Progenitor cell of endocrine pancreas (in vitro differentiated cells): ENCODE results near the gene ADTRP. TPM values are rescaled to one million over a fixed set of nuclear protein-coding genes. Genes with fewer than 3 reads are reported as not detected.

ENCODE experiments used
- DNase-seq: peaks from one replicate; pipeline ENCODE4 v3.0.0; 2021; ENCODE audit warnings: low spot score; ENCODE audit not compliant: unreplicated experiment
- H3K27ac Mint-ChIP-seq: 2 replicates; pipeline ENCODE4 v1.8.0; 2021; ENCODE audit warnings: mild to moderate bottlenecking, moderate library complexity, mixed read lengths
- H3K27me3 Mint-ChIP-seq: 2 replicates; pipeline ENCODE4 v1.8.0; 2021; ENCODE audit warnings: mixed read lengths
- H3K36me3 Mint-ChIP-seq: 2 replicates; pipeline ENCODE4 v1.8.0; 2022; ENCODE audit warnings: mixed read lengths; ENCODE audit not compliant: insufficient read depth
- H3K4me1 Mint-ChIP-seq: 2 replicates; pipeline ENCODE4 v1.8.0; 2021; ENCODE audit warnings: low read depth, mixed read lengths
- H3K4me3 Mint-ChIP-seq: 2 replicates; pipeline ENCODE4 v1.8.0; 2021; ENCODE audit warnings: low read depth, mild to moderate bottlenecking, moderate library complexity, mixed read lengths
- H3K9me3 Mint-ChIP-seq: 2 replicates; pipeline ENCODE4 v1.8.0; 2021; ENCODE audit warnings: low read depth, mixed read lengths
- total RNA-seq: library from RNA; stranded (reverse); gene quantifications from 2 replicates; pipeline ENCODE4 v1.2.1, GENCODE V29; 2021
- TF ChIP-seq, protein P1 (sequence below): fragments of 200-600 bp; sonication (generic); IDR thresholded peaks from one replicate; pipeline ENCODE4 v1.5.0; 2021; ENCODE audit warnings: antibody characterized with exemption, mild to moderate bottlenecking; ENCODE audit not compliant: unreplicated experiment

Gene ADTRP
- total RNA-seq, 1 donor from 2014 or later, result not detected

DNA sequence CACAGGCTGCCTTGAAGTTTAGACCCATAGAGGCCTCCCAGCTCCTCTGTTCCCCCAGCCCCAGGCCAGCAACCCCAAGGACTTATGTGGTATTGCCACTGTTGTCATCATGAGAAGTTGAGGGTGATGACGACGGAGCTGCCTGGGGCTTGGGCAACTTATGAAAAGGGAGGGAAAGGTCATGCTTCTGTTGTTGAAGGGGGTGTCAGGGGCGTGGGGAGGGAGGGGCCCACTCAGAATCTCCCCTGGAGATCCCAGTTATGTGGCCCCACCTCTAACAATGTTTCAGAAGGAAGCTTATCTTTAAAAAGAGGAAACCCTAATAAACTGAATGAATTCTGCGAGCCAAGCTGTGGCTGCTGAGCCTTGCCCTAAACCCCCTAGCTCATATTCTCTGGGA is 4.2 kb downstream of the ADTRP start:
- Mint-ChIP-seq H3K27ac (no peak overlapping the region), H3K36me3 (no peaks in the 10 kb centered on the region), H3K27me3 (peaks cover 17% of the 10 kb centered on the region), H3K9me3 (no peaks in the 10 kb centered on the region), H3K4me3 (no peak overlapping the region), H3K4me1 (peaks cover 13% of the 10 kb centered on the region)
- no peak for DNase-seq
- TF ChIP-seq, protein P1, sequence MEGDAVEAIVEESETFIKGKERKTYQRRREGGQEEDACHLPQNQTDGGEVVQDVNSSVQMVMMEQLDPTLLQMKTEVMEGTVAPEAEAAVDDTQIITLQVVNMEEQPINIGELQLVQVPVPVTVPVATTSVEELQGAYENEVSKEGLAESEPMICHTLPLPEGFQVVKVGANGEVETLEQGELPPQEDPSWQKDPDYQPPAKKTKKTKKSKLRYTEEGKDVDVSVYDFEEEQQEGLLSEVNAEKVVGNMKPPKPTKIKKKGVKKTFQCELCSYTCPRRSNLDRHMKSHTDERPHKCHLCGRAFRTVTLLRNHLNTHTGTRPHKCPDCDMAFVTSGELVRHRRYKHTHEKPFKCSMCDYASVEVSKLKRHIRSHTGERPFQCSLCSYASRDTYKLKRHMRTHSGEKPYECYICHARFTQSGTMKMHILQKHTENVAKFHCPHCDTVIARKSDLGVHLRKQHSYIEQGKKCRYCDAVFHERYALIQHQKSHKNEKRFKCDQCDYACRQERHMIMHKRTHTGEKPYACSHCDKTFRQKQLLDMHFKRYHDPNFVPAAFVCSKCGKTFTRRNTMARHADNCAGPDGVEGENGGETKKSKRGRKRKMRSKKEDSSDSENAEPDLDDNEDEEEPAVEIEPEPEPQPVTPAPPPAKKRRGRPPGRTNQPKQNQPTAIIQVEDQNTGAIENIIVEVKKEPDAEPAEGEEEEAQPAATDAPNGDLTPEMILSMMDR, result no peak

DNA sequence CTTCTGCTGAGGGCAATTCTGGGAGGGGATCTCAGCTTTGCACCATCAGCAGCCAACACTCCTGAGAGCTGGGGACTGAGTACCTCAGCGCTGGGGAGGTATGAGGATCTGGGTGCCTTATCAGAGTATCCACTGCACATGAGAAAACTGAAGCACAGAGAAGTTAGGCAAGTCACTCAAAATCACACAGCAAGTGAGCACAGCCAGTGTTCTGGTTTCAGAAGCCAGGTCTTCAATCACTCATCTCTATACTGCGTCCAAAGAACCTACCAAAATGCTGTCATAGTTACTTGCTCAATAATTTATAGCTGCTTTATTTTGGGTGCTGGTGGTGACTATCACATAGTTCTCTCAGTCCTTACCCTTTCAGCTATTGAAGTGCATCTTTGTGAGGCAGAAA is 5.0 kb downstream of the ADTRP start:
- peaks cover 11% of the 10 kb centered on the region for H3K4me1 Mint-ChIP-seq
- H3K27ac Mint-ChIP-seq, result no peak overlapping the region

DNA sequence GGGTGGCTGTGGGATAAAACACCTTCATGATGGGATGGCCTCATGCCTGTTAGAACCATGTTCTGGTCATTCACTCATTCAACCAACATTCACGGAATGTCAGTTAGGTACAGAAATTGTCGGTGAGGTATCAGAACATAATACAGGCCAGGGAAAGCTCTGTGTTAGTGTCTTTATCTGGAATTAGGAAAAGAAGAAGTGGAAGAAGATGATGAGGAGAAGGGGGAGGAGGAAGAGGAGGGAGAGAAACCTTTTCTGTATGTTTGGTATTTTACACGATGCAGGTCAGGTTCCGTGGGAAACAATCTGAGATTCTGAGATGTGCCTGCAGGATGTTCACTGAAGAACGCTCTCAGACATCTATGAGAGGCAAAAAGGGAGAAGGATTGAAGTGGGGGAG is 5.6 kb downstream of the ADTRP start:
- Mint-ChIP-seq H3K9me3 (no peaks in the 10 kb centered on the region), H3K4me1 (peaks cover 13% of the 10 kb centered on the region), H3K27me3 (peaks cover 17% of the 10 kb centered on the region), H3K4me3 (no peak overlapping the region), H3K27ac (no peak overlapping the region), H3K36me3 (no peaks in the 10 kb centered on the region)
- DNase-seq, result no peak
- TF ChIP-seq, protein P1, result no peak

More for the DNA sequence above, 5.0 kb downstream of the ADTRP start:
- Mint-ChIP-seq H3K9me3 (no peaks in the 10 kb centered on the region), H3K36me3 (no peaks in the 10 kb centered on the region), H3K4me3 (no peak overlapping the region), H3K27me3 (peaks cover 17% of the 10 kb centered on the region)
- DNase-seq, result no peak
- TF ChIP-seq, protein P1, result no peak

DNA sequence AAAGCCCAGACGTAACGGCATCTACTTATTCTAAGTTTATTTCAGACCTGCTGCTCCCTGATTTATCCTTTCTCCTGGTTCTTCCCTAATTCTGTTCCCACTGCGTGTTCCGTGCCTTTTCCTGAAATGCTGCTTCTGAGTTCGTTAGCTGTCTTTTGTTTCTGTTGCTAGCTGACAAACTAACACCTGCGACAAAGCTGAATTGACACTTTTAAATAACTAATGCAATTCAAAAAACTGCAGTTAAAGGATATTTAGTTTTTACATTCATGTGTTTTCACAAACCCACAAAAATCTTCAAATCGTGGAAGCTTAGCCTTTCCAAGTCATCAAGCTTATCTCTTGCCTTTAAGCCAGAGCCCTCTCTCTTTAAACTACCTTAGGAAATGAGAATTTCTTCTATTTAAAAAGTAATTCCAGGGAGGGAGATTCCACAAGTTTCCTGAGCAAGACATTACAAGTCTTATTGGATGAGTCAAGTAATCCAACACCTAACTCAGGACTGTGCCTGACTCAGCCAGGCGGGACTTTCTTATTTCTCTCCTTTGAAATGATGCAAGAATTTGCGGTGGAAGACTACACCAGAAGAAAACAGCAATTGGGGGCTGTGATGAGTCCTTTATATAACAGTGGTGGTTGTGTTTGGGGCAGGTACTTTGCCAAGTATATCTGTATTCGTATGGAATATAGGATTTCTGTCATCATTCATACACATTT is 6.3 kb downstream of the ADTRP start:
- H3K27me3 Mint-ChIP-seq, result peaks cover 17% of the 10 kb centered on the region
- no peaks in the 10 kb centered on the region for H3K9me3 Mint-ChIP-seq
- DNase-seq, result no peak
- H3K27ac Mint-ChIP-seq, result no peak overlapping the region
- TF ChIP-seq, protein P1, result no peak
- H3K36me3 Mint-ChIP-seq, result no peaks in the 10 kb centered on the region
- H3K4me1 Mint-ChIP-seq, result peaks cover 13% of the 10 kb centered on the region
- no peak overlapping the region for H3K4me3 Mint-ChIP-seq

DNA sequence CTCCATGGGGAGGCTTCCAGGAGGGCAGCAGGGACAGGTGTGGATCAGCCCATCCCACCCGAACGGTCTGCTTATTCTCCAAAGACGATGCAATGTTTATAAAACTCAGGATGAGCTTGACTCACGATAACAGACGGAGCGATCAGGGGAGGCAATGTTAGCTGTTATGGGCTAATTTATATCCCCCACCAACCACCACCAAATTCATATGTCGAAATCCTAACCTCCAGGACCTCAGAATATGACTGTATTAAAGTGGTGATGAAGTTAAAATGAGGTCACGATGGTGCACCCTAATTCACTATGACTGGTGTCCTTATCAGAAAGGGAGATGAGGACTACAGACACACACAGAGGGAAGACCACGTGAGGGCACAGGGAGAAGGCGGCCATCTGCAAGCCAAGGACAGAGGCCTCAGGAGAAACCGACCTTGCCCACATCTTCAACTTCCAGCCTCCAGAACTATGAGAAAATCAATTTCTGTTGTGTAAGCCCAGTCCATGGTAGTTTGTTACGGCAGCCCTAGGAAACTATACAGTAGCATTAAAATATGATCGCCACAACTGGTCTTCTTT is 7.0 kb downstream of the ADTRP start:
- TF ChIP-seq, protein P1, result no peak
- no peak overlapping the region for H3K27ac Mint-ChIP-seq
- H3K36me3 Mint-ChIP-seq, result no peaks in the 10 kb centered on the region
- peaks cover 17% of the 10 kb centered on the region for H3K27me3 Mint-ChIP-seq
- H3K4me1 Mint-ChIP-seq, result peaks cover 10% of the 10 kb centered on the region
- H3K4me3 Mint-ChIP-seq, result no peak overlapping the region
- no peaks in the 10 kb centered on the region for H3K9me3 Mint-ChIP-seq
- DNase-seq, result no peak
